ENCODE results near the gene RALGDS.

Gene RALGDS

GRCh38 chr9:133125941-133126696, 5.1 kb upstream of the RALGDS start:
- no peak for DNase-seq (ENCODE audit: extremely low read depth, low read depth)
- TF ChIP-seq CTCF (IDR thresholded peaks at IDR 0.05; ENCODE audit: low read depth, low read length) = no peak

- no peak for TF ChIP-seq CTCF (IDR thresholded peaks at IDR 0.05; ENCODE audit: low read depth, low read length)
- DNase-seq (ENCODE audit: extremely low read depth, low read depth) = no peak
Measured at GRCh38 chr9:133124907-133125275, 3.9 kb upstream of the RALGDS start.

- no peak for TF ChIP-seq CTCF (IDR thresholded peaks at IDR 0.05; ENCODE audit: low read depth, low read length)
- DNase-seq (ENCODE audit: extremely low read depth, low read depth) = no peak
Measured at GRCh38 chr9:133124123-133124906, 3.3 kb upstream of the RALGDS start.

- TF ChIP-seq CTCF (IDR thresholded peaks at IDR 0.05; ENCODE audit: low read depth, low read length) = no peak
- DNase-seq (ENCODE audit: extremely low read depth, low read depth) = no peak
Measured at GRCh38 chr9:133122935-133123611, 2.0 kb upstream of the RALGDS start.

GRCh38 chr9:133122605-133122934, 1.5 kb upstream of the RALGDS start:
- DNase-seq (ENCODE audit: extremely low read depth, low read depth) = no peak
- no peak for TF ChIP-seq CTCF (IDR thresholded peaks at IDR 0.05; ENCODE audit: low read depth, low read length)

GRCh38 chr9:133121915-133122550, 993 bp upstream of the RALGDS start:
- no peak for DNase-seq (ENCODE audit: extremely low read depth, low read depth)
- no peak for TF ChIP-seq CTCF (IDR thresholded peaks at IDR 0.05; ENCODE audit: low read depth, low read length)
